MM.1S (cell line): ENCODE measurements around the gene HSP90AA1.

Source experiments
- CTCF ChIP-seq: fragments of 300-600 bp; sonication (generic); IDR thresholded peaks from 2 replicates; pipeline ENCODE4 v1.5.1; 2016; ENCODE audit warnings: antibody characterized with exemption, low read length, mixed read lengths
- EZH2 ChIP-seq: fragments of 300-600 bp; sonication (generic); optimal IDR thresholded peaks from 2 replicates; pipeline ENCODE3; 2017; ENCODE audit warnings: low read depth, mild to moderate bottlenecking, antibody characterized with exemption, low read length, mixed read lengths
- EZH2phosphoT487 ChIP-seq: fragments of 300-600 bp; sonication (generic); IDR thresholded peaks from 2 replicates; pipeline ENCODE4 v1.6.1; 2018; ENCODE audit warnings: antibody characterized with exemption, low read length

GRCh38 chr14:102050625-102051024, 36.2 kb downstream of the HSP90AA1 start:
- TF ChIP-seq CTCF = no peak
- no peak for TF ChIP-seq EZH2phosphoT487
- TF ChIP-seq EZH2 = no peak
